NT2/D1 (cell line): Measurements from ENCODE around the gene LHFPL4.

Source experiments
- DNase-seq: peaks from one replicate; pipeline ENCODE4 v3.0.0-alpha.2; 2011; ENCODE audit warnings: low read depth, low spot score
- H3K27me3 ChIP-seq: 2 replicates; pipeline ENCODE4 v1.6.0; 2011; ENCODE audit warnings: mild to moderate bottlenecking; ENCODE audit not compliant: insufficient read length, insufficient read depth
- H3K36me3 ChIP-seq: 2 replicates; pipeline ENCODE4 v1.6.1; 2011; ENCODE audit warnings: mild to moderate bottlenecking, low read length, mixed read lengths; ENCODE audit not compliant: insufficient read depth, insufficient read length
- H3K4me1 ChIP-seq: 2 replicates; pipeline ENCODE4 v1.5.1; 2011; ENCODE audit not compliant: insufficient read depth, insufficient read length
- H3K4me3 ChIP-seq: 2 replicates; pipeline ENCODE4 v1.5.1; 2011; ENCODE audit warnings: low read depth; ENCODE audit not compliant: insufficient read length
- H3K9ac ChIP-seq: 2 replicates; pipeline ENCODE4 v1.6.0; 2011; ENCODE audit warnings: low read depth; ENCODE audit not compliant: insufficient read length
- H3K9me3 ChIP-seq: 2 replicates; pipeline ENCODE4 v1.5.1; 2011; ENCODE audit warnings: mild to moderate bottlenecking, low read length; ENCODE audit not compliant: insufficient read depth
- SUZ12 ChIP-seq: IDR thresholded peaks from 2 replicates; pipeline ENCODE4 v1.6.1; 2011; ENCODE audit not compliant: insufficient read length, insufficient read depth; ENCODE audit errors: extremely low read depth
- YY1 ChIP-seq: IDR thresholded peaks from 2 replicates; pipeline ENCODE4 v1.6.1; 2011; ENCODE audit not compliant: insufficient read length, insufficient read depth
- ZNF274 ChIP-seq: IDR thresholded peaks from 2 replicates; pipeline ENCODE4 v1.6.1; 2011; ENCODE audit warnings: mild to moderate bottlenecking, low read depth, low read length

LHFPL4 gene

DNA sequence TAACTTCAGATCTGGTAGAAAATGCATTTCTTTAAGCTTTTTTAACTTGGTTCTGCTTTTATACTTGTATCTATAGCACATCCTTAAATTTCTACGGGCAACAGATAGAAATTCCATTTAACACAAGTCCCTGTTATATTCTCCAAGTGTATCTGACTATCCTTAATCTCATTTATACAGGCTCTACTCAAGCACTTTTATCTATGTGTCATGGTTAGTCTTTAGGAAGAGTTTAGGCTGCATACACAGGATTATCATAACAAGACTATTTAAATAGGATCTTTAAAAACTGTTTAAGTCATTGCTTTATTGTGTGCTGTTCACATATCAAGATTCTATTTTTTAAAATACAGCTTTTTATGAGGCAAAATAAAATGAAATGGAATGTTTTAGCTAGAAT is 103.5 kb downstream of the LHFPL4 start:
- TF ChIP-seq ZNF274: no peak
- TF ChIP-seq SUZ12: no peak
- TF ChIP-seq YY1: no peak
- peaks cover 90% of the 10 kb centered on the region for H3K36me3 ChIP-seq
- H3K4me3 ChIP-seq: no peak overlapping the region
- no peaks in the 10 kb centered on the region for H3K9me3 ChIP-seq
- no peaks in the 10 kb centered on the region for H3K4me1 ChIP-seq
- H3K9ac ChIP-seq: no peak overlapping the region
- H3K27me3 ChIP-seq: no peaks in the 10 kb centered on the region
- no peak for DNase-seq

DNA sequence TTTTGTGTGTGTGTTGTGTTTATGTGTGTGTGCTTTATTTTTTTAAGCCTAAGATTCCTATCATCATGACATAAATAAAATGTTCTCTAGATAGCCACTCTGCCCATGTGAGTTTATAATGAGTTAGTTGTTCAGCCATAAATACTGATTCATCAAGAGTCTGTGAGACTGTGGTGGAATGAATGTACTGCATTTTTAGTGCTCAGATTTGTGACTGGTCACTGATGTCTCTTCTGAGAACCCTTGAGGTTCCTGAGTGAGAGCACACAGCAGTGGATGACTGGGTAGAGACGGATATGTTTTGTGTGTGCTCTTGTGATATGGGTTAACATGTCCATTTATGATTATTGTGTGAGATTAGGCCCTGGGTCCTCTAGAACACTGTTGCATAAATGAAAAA is 105.0 kb downstream of the LHFPL4 start:
- H3K9ac ChIP-seq: no peak overlapping the region
- peaks cover 91% of the 10 kb centered on the region for H3K36me3 ChIP-seq
- no peaks in the 10 kb centered on the region for H3K9me3 ChIP-seq
- H3K4me3 ChIP-seq: no peak overlapping the region
- no peak for DNase-seq
- H3K27me3 ChIP-seq: no peaks in the 10 kb centered on the region
- H3K4me1 ChIP-seq: no peaks in the 10 kb centered on the region
- TF ChIP-seq SUZ12 (no peak), YY1 (no peak), ZNF274 (no peak)
